ENCODE results near the gene CPTP.

DNA sequence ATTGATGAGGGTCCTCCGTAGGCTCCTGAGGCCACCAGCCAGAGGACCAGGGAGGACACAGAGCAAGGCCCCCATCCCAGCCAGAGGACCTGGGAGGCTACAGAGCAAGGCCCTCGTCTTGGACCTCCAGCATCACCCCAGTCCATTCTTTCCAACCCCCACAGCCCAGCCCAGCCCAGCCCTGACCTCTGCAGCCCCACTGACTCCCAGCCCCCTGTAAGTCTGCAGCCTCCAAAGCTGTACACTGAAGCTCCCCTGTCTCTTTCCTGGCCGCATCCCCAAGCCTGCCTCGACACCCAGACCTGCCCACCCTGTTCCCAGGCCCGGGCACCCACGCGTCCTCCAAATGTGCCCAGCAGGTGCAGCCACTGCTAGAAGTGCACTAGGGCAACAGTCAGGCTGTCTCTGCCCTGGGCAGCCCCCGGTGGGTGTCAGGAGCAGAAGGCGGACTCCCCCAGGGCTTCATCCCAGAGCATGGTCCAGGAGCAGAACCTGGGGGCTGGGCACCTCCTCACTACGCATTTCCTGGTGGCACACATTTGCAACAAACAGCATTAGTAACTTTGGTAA lies 22.5 kb downstream of the CPTP start:
- no peak for TF ChIP-seq SUPT20H (IDR thresholded peaks at IDR 0.05; ENCODE audit: borderline replicate concordance, control insufficient read depth, low read depth, low read length)
- no peak for TF ChIP-seq E2F4 (IDR thresholded peaks at IDR 0.05; ENCODE audit: low read depth, low read length)
- TF ChIP-seq, protein P1, sequence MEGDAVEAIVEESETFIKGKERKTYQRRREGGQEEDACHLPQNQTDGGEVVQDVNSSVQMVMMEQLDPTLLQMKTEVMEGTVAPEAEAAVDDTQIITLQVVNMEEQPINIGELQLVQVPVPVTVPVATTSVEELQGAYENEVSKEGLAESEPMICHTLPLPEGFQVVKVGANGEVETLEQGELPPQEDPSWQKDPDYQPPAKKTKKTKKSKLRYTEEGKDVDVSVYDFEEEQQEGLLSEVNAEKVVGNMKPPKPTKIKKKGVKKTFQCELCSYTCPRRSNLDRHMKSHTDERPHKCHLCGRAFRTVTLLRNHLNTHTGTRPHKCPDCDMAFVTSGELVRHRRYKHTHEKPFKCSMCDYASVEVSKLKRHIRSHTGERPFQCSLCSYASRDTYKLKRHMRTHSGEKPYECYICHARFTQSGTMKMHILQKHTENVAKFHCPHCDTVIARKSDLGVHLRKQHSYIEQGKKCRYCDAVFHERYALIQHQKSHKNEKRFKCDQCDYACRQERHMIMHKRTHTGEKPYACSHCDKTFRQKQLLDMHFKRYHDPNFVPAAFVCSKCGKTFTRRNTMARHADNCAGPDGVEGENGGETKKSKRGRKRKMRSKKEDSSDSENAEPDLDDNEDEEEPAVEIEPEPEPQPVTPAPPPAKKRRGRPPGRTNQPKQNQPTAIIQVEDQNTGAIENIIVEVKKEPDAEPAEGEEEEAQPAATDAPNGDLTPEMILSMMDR (IDR thresholded peaks at IDR 0.05 in 2 of 3, conservative IDR thresholded peaks at IDR 0.05 in 1 of 3; ENCODE audit: control insufficient read depth in 2 of 3, extremely low read depth in 1 of 3, insufficient read depth in 1 of 3, low read depth in 3 of 3, low read length in 3 of 3): no peak
- no peak for TF ChIP-seq NBN (IDR thresholded peaks at IDR 0.05)
- TF ChIP-seq DPF2 (IDR thresholded peaks at IDR 0.05): no peak
- TF ChIP-seq ZSCAN29 (IDR thresholded peaks at IDR 0.05): no peak
- TF ChIP-seq ZNF687 (IDR thresholded peaks at IDR 0.05): no peak
- no peak for TF ChIP-seq TARDBP (IDR thresholded peaks at IDR 0.05; ENCODE audit: borderline replicate concordance)
- TF ChIP-seq, protein P2, sequence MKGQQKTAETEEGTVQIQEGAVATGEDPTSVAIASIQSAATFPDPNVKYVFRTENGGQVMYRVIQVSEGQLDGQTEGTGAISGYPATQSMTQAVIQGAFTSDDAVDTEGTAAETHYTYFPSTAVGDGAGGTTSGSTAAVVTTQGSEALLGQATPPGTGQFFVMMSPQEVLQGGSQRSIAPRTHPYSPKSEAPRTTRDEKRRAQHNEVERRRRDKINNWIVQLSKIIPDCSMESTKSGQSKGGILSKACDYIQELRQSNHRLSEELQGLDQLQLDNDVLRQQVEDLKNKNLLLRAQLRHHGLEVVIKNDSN (IDR thresholded peaks at IDR 0.05; ENCODE audit: borderline replicate concordance, extremely low read length, insufficient read depth, low read depth, low read length): no peak
- TF ChIP-seq MXI1 (IDR thresholded peaks at IDR 0.05; ENCODE audit: low read depth, low read length): no peak
- TF ChIP-seq EGR1 (IDR thresholded peaks at IDR 0.05; ENCODE audit: borderline replicate concordance in 1 of 2, low read depth in 2 of 2, low read length in 2 of 2): no peak
- no peak for TF ChIP-seq EP300 (IDR thresholded peaks at IDR 0.05; ENCODE audit: borderline replicate concordance in 1 of 2, control insufficient read depth in 1 of 2, low read depth in 2 of 2, low read length in 2 of 2)

Measured in GM12878 (cell line).